ENCODE data around the gene C10orf90. TPM values are rescaled to one million over a fixed set of nuclear protein-coding genes. Genes with fewer than 3 reads are reported as not detected.

The C10orf90 gene
- total RNA-seq, 4 donors from 2014 or later, result 2.7 to 5.8 (median 4.0) TPM

GRCh38 chr10:126639084-126639483 lies 31.4 kb downstream of the C10orf90 start:
- TF ChIP-seq, protein P1, sequence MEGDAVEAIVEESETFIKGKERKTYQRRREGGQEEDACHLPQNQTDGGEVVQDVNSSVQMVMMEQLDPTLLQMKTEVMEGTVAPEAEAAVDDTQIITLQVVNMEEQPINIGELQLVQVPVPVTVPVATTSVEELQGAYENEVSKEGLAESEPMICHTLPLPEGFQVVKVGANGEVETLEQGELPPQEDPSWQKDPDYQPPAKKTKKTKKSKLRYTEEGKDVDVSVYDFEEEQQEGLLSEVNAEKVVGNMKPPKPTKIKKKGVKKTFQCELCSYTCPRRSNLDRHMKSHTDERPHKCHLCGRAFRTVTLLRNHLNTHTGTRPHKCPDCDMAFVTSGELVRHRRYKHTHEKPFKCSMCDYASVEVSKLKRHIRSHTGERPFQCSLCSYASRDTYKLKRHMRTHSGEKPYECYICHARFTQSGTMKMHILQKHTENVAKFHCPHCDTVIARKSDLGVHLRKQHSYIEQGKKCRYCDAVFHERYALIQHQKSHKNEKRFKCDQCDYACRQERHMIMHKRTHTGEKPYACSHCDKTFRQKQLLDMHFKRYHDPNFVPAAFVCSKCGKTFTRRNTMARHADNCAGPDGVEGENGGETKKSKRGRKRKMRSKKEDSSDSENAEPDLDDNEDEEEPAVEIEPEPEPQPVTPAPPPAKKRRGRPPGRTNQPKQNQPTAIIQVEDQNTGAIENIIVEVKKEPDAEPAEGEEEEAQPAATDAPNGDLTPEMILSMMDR (IDR thresholded peaks at IDR 0.05), result no peak
- no peak overlapping the region for H3K4me3 ChIP-seq (ENCODE audit: low read depth, poor library complexity, severe bottlenecking)
- 88 to 94% methylated on average over 9 of the region's 9 CpGs for WGBS, 2 donors
- no peak for DNase-seq (ENCODE audit: low spot score in 2 of 2)
- intact Hi-C loops (cut with DNase I; ENCODE audit: low total_unique reads), result no loop called here

DNA sequence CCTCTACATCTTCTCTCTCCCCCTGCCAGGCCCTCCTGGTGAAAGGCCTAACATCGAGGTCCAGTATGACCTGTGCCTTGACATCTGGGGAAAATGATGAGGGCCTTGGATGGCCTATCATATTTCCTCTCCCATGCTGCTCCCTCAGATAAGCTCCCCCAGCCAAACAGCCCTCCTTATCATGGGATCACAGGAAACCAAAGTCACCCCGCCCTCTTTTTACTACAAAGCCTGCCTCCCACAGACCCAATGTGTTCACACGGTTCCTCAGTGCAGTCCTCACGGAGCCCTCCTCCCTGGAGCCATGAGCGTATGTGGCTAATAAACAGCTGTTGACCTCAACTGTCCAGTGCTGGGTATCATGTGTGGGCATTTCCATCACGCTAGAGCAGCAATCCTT lies 32.0 kb downstream of the C10orf90 start:
- WGBS, 2 donors, result 79% methylated on average over 6 of the region's 6 CpGs
- intact Hi-C loops (cut with DNase I; ENCODE audit: low total_unique reads), result no loop called here
- DNase-seq (ENCODE audit: low spot score in 2 of 2), result no peak
- no peak for TF ChIP-seq POLR2A (IDR thresholded peaks at IDR 0.05)
- TF ChIP-seq, protein P1 (IDR thresholded peaks at IDR 0.05), result no peak
- H3K4me3 ChIP-seq (ENCODE audit: low read depth, poor library complexity, severe bottlenecking), result no peak overlapping the region

DNA sequence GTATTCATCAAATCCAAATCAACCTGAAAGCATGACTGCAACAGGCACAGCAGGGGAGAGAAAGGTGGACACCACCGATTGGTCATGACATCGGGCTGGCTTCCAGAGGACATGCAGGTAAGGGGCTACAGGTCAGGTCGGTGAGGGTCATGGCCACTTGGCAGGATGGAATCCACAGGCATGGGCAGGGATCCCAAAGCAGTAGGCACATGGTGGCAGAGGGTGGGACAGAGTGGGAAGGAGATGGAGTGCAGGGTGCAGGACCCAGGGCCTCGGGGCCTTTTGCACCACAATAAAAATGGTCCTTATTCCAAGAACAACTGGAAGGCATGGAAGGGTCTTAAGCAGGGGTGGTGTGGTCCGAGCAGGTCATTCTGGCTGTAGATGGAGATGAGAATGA lies 33.0 kb downstream of the C10orf90 start:
- TF ChIP-seq, protein P1 (IDR thresholded peaks at IDR 0.05), result no peak
- TF ChIP-seq POLR2A (IDR thresholded peaks at IDR 0.05), result no peak

GRCh38 chr10:126634911-126635310 lies 35.6 kb downstream of the C10orf90 start:
- intact Hi-C loops (cut with DNase I; ENCODE audit: low total_unique reads), result no loop called here
- peak in 1 of 2 donors; percentile 43 for DNase-seq (ENCODE audit: low spot score in 2 of 2)
- H3K4me3 ChIP-seq (ENCODE audit: low read depth, poor library complexity, severe bottlenecking), result no peak overlapping the region
- 65 to 66% methylated on average over 5 of the region's 5 CpGs for WGBS, 2 donors
- TF ChIP-seq, protein P1 (IDR thresholded peaks at IDR 0.05), result no peak
- no peak for TF ChIP-seq POLR2A (IDR thresholded peaks at IDR 0.05)

More for the DNA sequence above, 33.0 kb downstream of the C10orf90 start:
- intact Hi-C loops (cut with DNase I; ENCODE audit: low total_unique reads), result no loop called here
- no peak for DNase-seq (ENCODE audit: low spot score in 2 of 2)
- H3K4me3 ChIP-seq (ENCODE audit: low read depth, poor library complexity, severe bottlenecking), result no peak overlapping the region
- WGBS, 2 donors, result 87 to 92% methylated on average over 5 of the region's 5 CpGs

DNA sequence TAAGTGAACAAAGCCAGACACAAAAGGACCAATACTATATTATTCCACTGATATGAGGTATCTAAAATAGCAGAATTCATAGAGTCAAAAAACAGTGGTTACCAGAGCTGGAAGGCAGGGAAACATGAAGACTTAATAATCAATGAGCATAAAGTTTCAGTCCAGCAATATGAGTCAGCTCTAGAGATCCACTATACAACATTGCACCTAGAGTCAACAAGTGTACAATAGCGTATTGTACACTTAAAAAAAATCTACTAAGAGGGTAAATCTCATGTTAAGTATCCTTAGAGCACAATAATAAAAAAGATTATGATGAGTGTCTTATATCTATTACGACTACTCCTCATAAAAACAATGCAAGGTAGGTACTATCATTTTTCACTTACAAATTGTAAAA lies 36.1 kb downstream of the C10orf90 start:
- no peak for TF ChIP-seq POLR2A (IDR thresholded peaks at IDR 0.05)
- TF ChIP-seq, protein P1 (IDR thresholded peaks at IDR 0.05), result no peak
- no peak for DNase-seq (ENCODE audit: low spot score in 2 of 2)
- 89% methylated on average over 2 of the region's 2 CpGs for WGBS, 2 donors
- no peak overlapping the region for H3K4me3 ChIP-seq (ENCODE audit: low read depth, poor library complexity, severe bottlenecking)
- intact Hi-C loops (cut with DNase I; ENCODE audit: low total_unique reads), result no loop called here

DNA sequence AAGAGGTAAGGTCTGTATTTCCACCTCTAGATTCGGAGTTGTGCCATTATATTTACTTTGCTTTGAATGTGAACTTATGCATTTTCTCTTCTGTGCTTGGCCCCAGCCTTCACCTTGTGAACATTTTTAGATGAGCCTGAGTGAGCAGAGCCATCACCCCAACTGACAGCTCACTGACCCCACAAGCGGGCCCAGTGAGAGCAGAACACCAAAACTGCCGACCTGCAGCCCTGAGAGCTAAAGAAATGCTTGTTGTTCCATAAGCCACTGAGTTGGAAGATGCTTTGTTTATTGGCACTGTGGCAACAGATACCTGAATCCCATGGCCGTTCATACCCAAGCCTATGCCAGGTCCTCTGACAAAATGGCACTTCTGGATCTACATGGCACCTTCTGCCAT lies 37.8 kb downstream of the C10orf90 start:
- intact Hi-C loops (cut with DNase I; ENCODE audit: low total_unique reads), result no loop called here
- 89 to 90% methylated on average over 4 of the region's 4 CpGs for WGBS, 2 donors
- TF ChIP-seq, protein P1 (IDR thresholded peaks at IDR 0.05), result no peak
- TF ChIP-seq POLR2A (IDR thresholded peaks at IDR 0.05), result no peak
- DNase-seq (ENCODE audit: low spot score in 2 of 2), result peak in 1 of 2 donors; percentile 50
- no peak overlapping the region for H3K4me3 ChIP-seq (ENCODE audit: low read depth, poor library complexity, severe bottlenecking)
